K562 (cell line): ENCODE results near the gene UCP3. TPM values are rescaled to one million over a fixed set of nuclear protein-coding genes. Genes with fewer than 3 reads are reported as not detected.

Experiments used
- BRD9 ChIP-seq: fragments of 450-650 bp; IDR thresholded peaks from 2 replicates; pipeline ENCODE4 v1.6.1; 2018; ENCODE audit warnings: low read depth; ENCODE audit not compliant: partially characterized antibody
- FOSL1 ChIP-seq: fragments of 200-800 bp; sonication (Bioruptor generic); conservative IDR thresholded peaks from 2 replicates; pipeline ENCODE4 v1.6.1; 2016; ENCODE audit warnings: missing genetic modification characterization, missing compliant biosample characterization
- GTF2A2 ChIP-seq: IDR thresholded peaks from 2 replicates; pipeline ENCODE4 v1.6.1; 2016; ENCODE audit warnings: mild to moderate bottlenecking, missing genetic modification characterization, missing compliant biosample characterization
- HSF4 ChIP-seq: fragments of 250-450 bp; sonication (Bioruptor Pico); IDR thresholded peaks from 2 replicates; pipeline ENCODE4 v2.1.2; 2022; ENCODE audit warnings: mild to moderate bottlenecking, moderate library complexity, borderline replicate concordance
- MECOM ChIP-seq: fragments of 250-450 bp; sonication (Bioruptor Pico); IDR thresholded peaks from 2 replicates; pipeline ENCODE4 v1.8.0; 2022; ENCODE audit warnings: inconsistent platforms
- SMC3 ChIP-seq: conservative IDR thresholded peaks from 2 replicates; pipeline ENCODE4 v1.6.1; 2011; ENCODE audit warnings: low read depth, low read length, improper control_type of control experiment; ENCODE audit not compliant: insufficient read depth
- TAL1 ChIP-seq: fragments of 450-650 bp; IDR thresholded peaks from 2 replicates; pipeline ENCODE4 v1.6.1; 2016; ENCODE audit warnings: mild to moderate bottlenecking
- YY1 ChIP-seq, 3 experiments: IDR thresholded peaks; 2 replicates each; pipeline ENCODE4 v1.6.1; 2011; ENCODE audit warnings: low read length in 2 of 3, mild to moderate bottlenecking in 2 of 3, moderate library complexity in 2 of 3, borderline replicate concordance in 1 of 3, control low read depth in 1 of 3, low read depth in 1 of 3; ENCODE audit not compliant: insufficient read depth in 3 of 3, insufficient replicate concordance in 2 of 3, control insufficient read depth in 1 of 3, insufficient read length in 1 of 3; ENCODE audit errors: extremely low read depth in 1 of 3
- ZKSCAN8 ChIP-seq: fragments of 200-800 bp; sonication (Bioruptor generic); IDR thresholded peaks from 2 replicates; pipeline ENCODE4 v1.6.1; 2016; ENCODE audit warnings: missing genetic modification characterization, missing compliant biosample characterization
- ZNF175 ChIP-seq: fragments of 200-800 bp; sonication (Bioruptor generic); IDR thresholded peaks from 2 replicates; pipeline ENCODE4 v1.6.1; 2016; ENCODE audit warnings: low read depth, mild to moderate bottlenecking, missing genetic modification characterization, missing compliant biosample characterization
- polyA plus RNA-seq, 8 experiments: library from polyadenylated mRNA; depleted of rRNA in 4 of 8; stranded (reverse) in 5 of 8; unstranded in 3 of 8; fragments of >200 nt; fragmentation: Nextera tagmentation in 2 of 8; fragmentation: Illumina TruSeq in 1 of 8; extraction: Ambion mirVana in 2 of 8; extraction: Trizol in 1 of 8; gene quantifications; 2 replicates each; pipeline versions ENCODE4 v1.2.1 to v1.2.3, GENCODE V29; 2011 to 2014; ENCODE audit warnings: inconsistent platforms in 1 of 8, missing spikeins in 1 of 8
- total RNA-seq, 7 experiments: library from RNA; depleted of rRNA in 6 of 7; stranded (reverse); fragments of >200 nt in 6 of 7; fragmentation: Illumina TruSeq in 2 of 7; extraction: Trizol in 2 of 7; gene quantifications; 2 replicates each; pipeline versions ENCODE4 v1.2.1 to v1.2.3, GENCODE V29; 2011 to 2021; ENCODE audit warnings: low replicate concordance in 1 of 7
- TF ChIP-seq, protein P1 (sequence below): fragments of 450-650 bp; formaldehyde crosslinking; IDR thresholded peaks from 2 replicates; pipeline ENCODE4 v1.4.0; 2022; ENCODE audit warnings: missing genetic modification characterization
- TF ChIP-seq, protein P2 (sequence below): fragments of 250-450 bp; sonication (Bioruptor Pico); IDR thresholded peaks from 2 replicates; pipeline ENCODE4 v1.8.0; 2022; ENCODE audit warnings: moderate library complexity, mild to moderate bottlenecking, inconsistent platforms
- TF ChIP-seq, protein P3 (sequence below): fragments of 450-650 bp; IDR thresholded peaks from 2 replicates; pipeline ENCODE4 v1.6.1; 2016; ENCODE audit warnings: borderline replicate concordance
- TF ChIP-seq, protein P4 (sequence below): fragments of 250-450 bp; sonication (Bioruptor Pico); IDR thresholded peaks from 2 replicates; pipeline ENCODE4 v1.4.0; 2020; ENCODE audit warnings: mild to moderate bottlenecking, moderate library complexity

The UCP3 gene
- total and polyA plus RNA-seq, 9 of the 15 experiments (the other 6 are each of a cell fraction or from before 2014, with no cell fraction given), result 0.05 to 0.65 (median 0.25) TPM; not detected in 2

DNA sequence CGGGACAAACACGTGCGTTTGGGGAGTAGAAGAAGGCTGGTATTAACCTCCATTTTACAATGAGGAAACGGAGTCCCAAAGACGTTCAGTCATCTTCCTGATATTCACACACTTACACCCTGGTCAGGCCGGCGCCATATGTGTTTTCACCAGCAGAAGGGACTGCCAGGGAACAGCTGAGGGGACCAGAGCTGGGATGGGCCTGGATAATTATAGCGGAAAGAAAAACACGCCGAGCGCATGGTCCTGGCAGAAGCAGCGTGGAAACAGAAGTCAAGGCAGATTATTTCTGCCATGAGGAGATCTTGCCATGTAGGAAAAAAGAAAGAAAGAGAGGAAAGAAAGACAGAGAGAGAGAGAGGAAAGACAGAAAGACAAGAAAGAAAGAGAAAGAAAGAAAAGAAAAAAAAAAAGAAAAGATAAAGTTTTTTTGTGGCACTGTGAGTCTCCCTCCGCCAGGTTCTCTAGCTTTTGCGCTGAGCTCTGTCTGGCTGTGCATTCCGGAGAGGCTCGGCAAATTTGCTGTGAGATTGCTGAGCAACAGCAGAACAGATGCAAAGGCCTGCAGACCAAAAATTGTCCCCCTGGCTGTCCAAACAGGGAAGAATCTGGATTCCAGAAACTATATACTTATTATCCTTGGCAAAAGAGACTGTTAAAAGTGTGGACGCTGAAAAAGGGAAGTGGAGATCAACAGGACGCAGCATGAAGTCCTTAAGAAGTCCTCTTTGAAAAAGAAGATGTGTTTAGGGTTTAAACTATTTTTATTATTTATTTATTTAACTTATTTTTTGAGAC is 24.9 kb downstream of the UCP3 start (continued):
- TF ChIP-seq, protein P1, sequence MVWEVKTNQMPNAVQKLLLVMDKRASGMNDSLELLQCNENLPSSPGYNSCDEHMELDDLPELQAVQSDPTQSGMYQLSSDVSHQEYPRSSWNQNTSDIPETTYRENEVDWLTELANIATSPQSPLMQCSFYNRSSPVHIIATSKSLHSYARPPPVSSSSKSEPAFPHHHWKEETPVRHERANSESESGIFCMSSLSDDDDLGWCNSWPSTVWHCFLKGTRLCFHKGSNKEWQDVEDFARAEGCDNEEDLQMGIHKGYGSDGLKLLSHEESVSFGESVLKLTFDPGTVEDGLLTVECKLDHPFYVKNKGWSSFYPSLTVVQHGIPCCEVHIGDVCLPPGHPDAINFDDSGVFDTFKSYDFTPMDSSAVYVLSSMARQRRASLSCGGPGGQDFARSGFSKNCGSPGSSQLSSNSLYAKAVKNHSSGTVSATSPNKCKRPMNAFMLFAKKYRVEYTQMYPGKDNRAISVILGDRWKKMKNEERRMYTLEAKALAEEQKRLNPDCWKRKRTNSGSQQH, result peak; percentile 12; the same call in 1 of the 2 replicates
- peak; percentile 77; the same call in 1 of the 2 replicates for TF ChIP-seq ZKSCAN8 (CRISPR knock-in tag)
- peak; percentile 61 for TF ChIP-seq ZNF175 (CRISPR knock-in tag)
- TF ChIP-seq, protein P2, sequence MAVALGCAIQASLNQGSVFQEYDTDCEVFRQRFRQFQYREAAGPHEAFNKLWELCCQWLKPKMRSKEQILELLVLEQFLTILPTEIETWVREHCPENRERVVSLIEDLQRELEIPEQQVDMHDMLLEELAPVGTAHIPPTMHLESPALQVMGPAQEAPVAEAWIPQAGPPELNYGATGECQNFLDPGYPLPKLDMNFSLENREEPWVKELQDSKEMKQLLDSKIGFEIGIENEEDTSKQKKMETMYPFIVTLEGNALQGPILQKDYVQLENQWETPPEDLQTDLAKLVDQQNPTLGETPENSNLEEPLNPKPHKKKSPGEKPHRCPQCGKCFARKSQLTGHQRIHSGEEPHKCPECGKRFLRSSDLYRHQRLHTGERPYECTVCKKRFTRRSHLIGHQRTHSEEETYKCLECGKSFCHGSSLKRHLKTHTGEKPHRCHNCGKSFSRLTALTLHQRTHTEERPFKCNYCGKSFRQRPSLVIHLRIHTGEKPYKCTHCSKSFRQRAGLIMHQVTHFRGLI (CRISPR knock-in tag), result peak; percentile 2; the same call in 1 of the 2 replicates
- 0 out of 2 replicates have a peak, but pooled peaks have one; percentile 63 for TF ChIP-seq MECOM (CRISPR knock-in tag)
- TF ChIP-seq GTF2A2, result 0 out of 2 replicates have a peak, but pooled peaks have one; percentile 58
- peak; percentile 81 for TF ChIP-seq BRD9
- 0 out of 2 replicates have a peak, but pooled peaks have one; percentile 8 for TF ChIP-seq TAL1
- TF ChIP-seq, protein P3, sequence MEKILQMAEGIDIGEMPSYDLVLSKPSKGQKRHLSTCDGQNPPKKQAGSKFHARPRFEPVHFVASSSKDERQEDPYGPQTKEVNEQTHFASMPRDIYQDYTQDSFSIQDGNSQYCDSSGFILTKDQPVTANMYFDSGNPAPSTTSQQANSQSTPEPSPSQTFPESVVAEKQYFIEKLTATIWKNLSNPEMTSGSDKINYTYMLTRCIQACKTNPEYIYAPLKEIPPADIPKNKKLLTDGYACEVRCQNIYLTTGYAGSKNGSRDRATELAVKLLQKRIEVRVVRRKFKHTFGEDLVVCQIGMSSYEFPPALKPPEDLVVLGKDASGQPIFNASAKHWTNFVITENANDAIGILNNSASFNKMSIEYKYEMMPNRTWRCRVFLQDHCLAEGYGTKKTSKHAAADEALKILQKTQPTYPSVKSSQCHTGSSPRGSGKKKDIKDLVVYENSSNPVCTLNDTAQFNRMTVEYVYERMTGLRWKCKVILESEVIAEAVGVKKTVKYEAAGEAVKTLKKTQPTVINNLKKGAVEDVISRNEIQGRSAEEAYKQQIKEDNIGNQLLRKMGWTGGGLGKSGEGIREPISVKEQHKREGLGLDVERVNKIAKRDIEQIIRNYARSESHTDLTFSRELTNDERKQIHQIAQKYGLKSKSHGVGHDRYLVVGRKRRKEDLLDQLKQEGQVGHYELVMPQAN, result no peak
- TF ChIP-seq SMC3, result no peak
- TF ChIP-seq HSF4 (CRISPR knock-in tag), result no peak
- peak in 1 of 3 experiments; percentile 47 for TF ChIP-seq YY1 (IDR thresholded peaks at IDR 0.05; ENCODE audit: borderline replicate concordance in 1 of 3, control insufficient read depth in 1 of 3, extremely low read depth in 1 of 3, insufficient read depth in 3 of 3, insufficient read length in 1 of 3, insufficient replicate concordance in 2 of 3, low read depth in 1 of 3, low read length in 2 of 3)
- TF ChIP-seq FOSL1 (tag), result peak; percentile 42
- TF ChIP-seq, protein P4, sequence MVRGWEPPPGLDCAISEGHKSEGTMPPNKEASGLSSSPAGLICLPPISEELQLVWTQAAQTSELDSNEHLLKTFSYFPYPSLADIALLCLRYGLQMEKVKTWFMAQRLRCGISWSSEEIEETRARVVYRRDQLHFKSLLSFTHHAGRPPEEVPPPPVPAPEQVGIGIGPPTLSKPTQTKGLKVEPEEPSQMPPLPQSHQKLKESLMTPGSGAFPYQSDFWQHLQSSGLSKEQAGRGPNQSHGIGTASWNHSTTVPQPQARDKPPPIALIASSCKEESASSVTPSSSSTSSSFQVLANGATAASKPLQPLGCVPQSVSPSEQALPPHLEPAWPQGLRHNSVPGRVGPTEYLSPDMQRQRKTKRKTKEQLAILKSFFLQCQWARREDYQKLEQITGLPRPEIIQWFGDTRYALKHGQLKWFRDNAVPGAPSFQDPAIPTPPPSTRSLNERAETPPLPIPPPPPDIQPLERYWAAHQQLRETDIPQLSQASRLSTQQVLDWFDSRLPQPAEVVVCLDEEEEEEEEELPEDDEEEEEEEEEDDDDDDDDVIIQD, result peak; percentile 6; the same call in 1 of the 2 replicates
